OCI-LY1 (cell line): Measurements from ENCODE around the gene COMT.

Experiments
- H2AFZ ChIP-seq: fragments of 200-600 bp; sonication (generic), shearing (Covaris generic); 2 replicates; pipeline ENCODE4 v1.6.0; 2014; ENCODE audit warnings: antibody characterized with exemption, mild to moderate bottlenecking, low read length
- H3F3A ChIP-seq: fragments of 200-600 bp; sonication (generic), shearing (Covaris generic); 2 replicates; pipeline ENCODE4 v1.6.0; 2014; ENCODE audit warnings: mild to moderate bottlenecking, antibody characterized with exemption, low read length, moderate library complexity; ENCODE audit not compliant: insufficient read depth
- H3K27ac ChIP-seq: fragments of 200-600 bp; sonication (generic); 2 replicates; pipeline ENCODE4 v1.5.1; 2014; ENCODE audit warnings: low read length, mixed run types, mild to moderate bottlenecking, low read depth; ENCODE audit not compliant: poor library complexity, severe bottlenecking
- H3K27me3 ChIP-seq: fragments of 200-600 bp; sonication (generic); 2 replicates; pipeline ENCODE4 v1.6.0; 2014; ENCODE audit warnings: antibody characterized with exemption, mild to moderate bottlenecking, low read length, moderate library complexity; ENCODE audit not compliant: insufficient read depth
- H3K36me3 ChIP-seq: fragments of 200-600 bp; sonication (generic); 2 replicates; pipeline ENCODE4 v1.6.1; 2014; ENCODE audit warnings: mild to moderate bottlenecking, antibody characterized with exemption, low read length, moderate library complexity, mixed read lengths; ENCODE audit not compliant: insufficient read depth
- H3K4me1 ChIP-seq: fragments of 200-600 bp; sonication (generic); 2 replicates; pipeline ENCODE4 v1.5.1; 2014; ENCODE audit warnings: mild to moderate bottlenecking, low read length, moderate library complexity; ENCODE audit not compliant: insufficient read depth, severe bottlenecking
- H3K4me2 ChIP-seq: fragments of 200-600 bp; sonication (generic), shearing (Covaris generic); 2 replicates; pipeline ENCODE4 v1.6.1; 2014; ENCODE audit warnings: low read length
- H3K4me3 ChIP-seq: fragments of 200-600 bp; sonication (generic); 2 replicates; pipeline ENCODE4 v1.5.1; 2014; ENCODE audit warnings: low read length, low read depth, mild to moderate bottlenecking, mixed read lengths; ENCODE audit not compliant: poor library complexity, severe bottlenecking
- H3K79me2 ChIP-seq: fragments of 200-600 bp; shearing (Covaris generic); 2 replicates; pipeline ENCODE4 v1.6.1; 2016; ENCODE audit warnings: mixed run types, low read length, mixed read lengths; ENCODE audit not compliant: insufficient read depth
- H3K9ac ChIP-seq: fragments of 200-600 bp; sonication (generic), shearing (Covaris generic); 2 replicates; pipeline ENCODE4 v1.6.1; 2014; ENCODE audit warnings: mild to moderate bottlenecking, low read length, mixed read lengths
- H3K9me2 ChIP-seq: fragments of 200-600 bp; sonication (generic), shearing (Covaris generic); 2 replicates; pipeline ENCODE4 v1.6.1; 2014; ENCODE audit warnings: low read depth, mild to moderate bottlenecking, low read length, mixed read lengths
- H3K9me3 ChIP-seq: fragments of 200-600 bp; shearing (Covaris generic); 2 replicates; pipeline ENCODE4 v1.6.1; 2014; ENCODE audit warnings: low read length, mixed read lengths
- H4K20me1 ChIP-seq: fragments of 200-600 bp; sonication (generic), shearing (Covaris generic); 2 replicates; pipeline ENCODE4 v1.6.0; 2016; ENCODE audit warnings: mild to moderate bottlenecking, low read length; ENCODE audit not compliant: insufficient read depth
- EZH2 ChIP-seq: fragments of 200-600 bp; sonication (generic), shearing (Covaris generic); IDR thresholded peaks from 2 replicates; pipeline ENCODE4 v1.8.0; 2017; ENCODE audit warnings: borderline replicate concordance, mixed run types, mild to moderate bottlenecking, antibody characterized with exemption, low read length, moderate library complexity, mixed read lengths
- TF ChIP-seq, protein P1 (sequence below): fragments of 200-600 bp; sonication (generic), shearing (Covaris generic); IDR thresholded peaks from 2 replicates; pipeline ENCODE4 v1.5.1; 2017; ENCODE audit warnings: mild to moderate bottlenecking, antibody characterized with exemption, low read length, moderate library complexity, mixed read lengths

COMT gene

DNA sequence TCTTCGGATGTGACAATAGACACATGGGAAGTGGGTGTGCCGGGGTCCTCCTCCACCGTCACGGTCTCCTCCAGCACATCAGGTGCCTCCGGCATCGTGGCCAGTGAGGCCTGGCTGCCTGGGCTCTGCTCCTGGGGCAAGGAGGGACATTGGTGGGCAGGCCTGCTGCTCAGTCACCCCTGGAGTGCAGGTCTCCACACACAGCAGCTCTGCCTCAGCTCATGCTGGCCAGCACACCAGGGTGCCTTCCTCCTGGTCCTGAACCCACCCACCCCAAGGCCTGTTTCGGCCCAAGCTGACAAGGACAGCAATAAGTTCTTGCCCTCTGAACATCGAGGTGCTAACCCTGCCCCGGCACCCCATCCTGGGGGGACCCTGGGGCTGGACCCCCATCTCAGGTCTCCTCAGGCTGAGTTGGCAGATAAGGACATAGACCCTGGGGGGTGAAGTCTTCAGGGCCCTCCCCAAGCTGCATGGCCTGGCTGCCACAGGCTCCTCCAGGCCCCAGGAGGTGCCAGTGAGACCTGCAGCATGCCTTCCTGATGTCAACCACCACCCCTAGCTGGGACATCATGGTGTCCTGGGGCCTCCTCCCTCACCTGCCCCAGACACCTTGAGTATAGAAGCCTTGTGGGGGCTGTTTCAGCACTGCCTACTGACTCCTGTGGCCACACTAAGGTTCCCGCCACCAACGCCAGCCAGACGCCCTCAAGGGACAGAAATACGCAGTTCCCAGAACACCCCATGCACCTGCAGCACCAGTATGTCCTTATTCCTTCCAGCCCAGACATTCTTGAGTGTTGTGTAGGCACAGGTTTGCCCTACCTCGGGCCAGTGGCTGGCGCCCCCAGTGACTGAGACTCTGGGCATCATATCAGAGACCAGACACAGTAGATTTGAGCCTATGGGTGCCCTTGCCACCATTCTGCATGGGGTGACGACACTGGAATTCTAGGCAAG, 40.7 kb downstream of the COMT start:
- Histone ChIP-seq H3K79me2 (no peaks in the 10 kb centered on the region), H3K27me3 (no peaks in the 10 kb centered on the region), H3K9me3 (no peaks in the 10 kb centered on the region), H3K9me2 (no peaks in the 10 kb centered on the region), H3K4me2 (no peak overlapping the region), H3K4me1 (peaks cover 8% of the 10 kb centered on the region), H3K4me3 (no peak overlapping the region), H3K36me3 (no peaks in the 10 kb centered on the region), H4K20me1 (no peaks in the 10 kb centered on the region), H3K9ac (no peak overlapping the region), H3K27ac (no peak overlapping the region), H2AFZ (no peak overlapping the region), H3F3A (no peaks in the 10 kb centered on the region)
- TF ChIP-seq, protein P1, sequence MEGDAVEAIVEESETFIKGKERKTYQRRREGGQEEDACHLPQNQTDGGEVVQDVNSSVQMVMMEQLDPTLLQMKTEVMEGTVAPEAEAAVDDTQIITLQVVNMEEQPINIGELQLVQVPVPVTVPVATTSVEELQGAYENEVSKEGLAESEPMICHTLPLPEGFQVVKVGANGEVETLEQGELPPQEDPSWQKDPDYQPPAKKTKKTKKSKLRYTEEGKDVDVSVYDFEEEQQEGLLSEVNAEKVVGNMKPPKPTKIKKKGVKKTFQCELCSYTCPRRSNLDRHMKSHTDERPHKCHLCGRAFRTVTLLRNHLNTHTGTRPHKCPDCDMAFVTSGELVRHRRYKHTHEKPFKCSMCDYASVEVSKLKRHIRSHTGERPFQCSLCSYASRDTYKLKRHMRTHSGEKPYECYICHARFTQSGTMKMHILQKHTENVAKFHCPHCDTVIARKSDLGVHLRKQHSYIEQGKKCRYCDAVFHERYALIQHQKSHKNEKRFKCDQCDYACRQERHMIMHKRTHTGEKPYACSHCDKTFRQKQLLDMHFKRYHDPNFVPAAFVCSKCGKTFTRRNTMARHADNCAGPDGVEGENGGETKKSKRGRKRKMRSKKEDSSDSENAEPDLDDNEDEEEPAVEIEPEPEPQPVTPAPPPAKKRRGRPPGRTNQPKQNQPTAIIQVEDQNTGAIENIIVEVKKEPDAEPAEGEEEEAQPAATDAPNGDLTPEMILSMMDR = no peak
- TF ChIP-seq EZH2 = no peak

DNA sequence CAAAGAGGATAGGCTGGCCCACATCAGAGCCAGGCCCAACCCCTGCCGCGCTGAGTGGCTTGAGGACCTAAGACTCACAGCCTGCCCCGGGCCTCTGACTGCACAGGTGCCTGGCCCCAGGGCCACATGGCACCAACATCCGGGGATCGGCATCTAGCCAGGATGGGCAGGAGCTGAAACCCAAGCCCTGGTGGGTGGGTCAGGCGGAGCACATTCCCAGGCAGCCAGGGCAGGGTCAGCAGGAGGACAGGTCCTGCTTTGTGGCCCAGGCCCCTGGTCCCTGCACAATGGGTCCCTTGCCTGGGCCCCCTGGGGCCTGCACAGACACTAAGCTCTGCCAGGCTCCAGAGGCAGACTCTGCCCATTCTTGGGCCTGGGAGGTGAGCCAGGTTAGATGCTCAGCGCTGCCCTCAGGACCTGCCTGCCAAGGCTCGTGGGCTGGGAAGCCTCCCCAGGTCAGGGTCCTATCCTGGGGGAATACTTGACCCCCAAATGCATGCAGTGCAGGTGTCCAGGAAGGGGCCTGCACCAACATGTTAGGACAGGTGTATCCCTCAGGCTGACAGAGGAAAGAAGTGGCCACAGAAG, 41.5 kb downstream of the COMT start:
- TF ChIP-seq, protein P1 = no peak
- no peak for TF ChIP-seq EZH2

DNA sequence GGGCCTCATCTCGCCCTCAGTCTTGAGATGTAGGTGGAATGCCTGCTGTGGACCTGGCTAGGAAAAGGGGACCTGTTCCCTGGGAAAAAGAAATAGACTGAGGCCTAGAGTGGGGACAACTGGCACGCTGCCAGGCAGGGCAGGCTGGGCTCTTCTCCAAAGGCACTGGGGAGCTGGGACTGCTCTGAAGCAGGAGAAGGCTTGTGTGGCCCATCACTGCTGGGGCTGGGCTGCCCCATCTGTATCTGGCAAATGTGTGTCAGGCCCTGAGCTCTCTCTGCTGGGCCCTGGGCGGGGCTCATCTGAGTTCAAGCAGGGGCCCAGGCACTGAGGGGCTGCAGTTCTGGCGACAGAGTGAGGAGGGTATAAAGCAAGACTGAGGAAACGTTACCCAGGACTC, 42.2 kb downstream of the COMT start:
- H3K27ac ChIP-seq = no peak overlapping the region
- H4K20me1 ChIP-seq = no peaks in the 10 kb centered on the region

More for the DNA sequence above, 41.5 kb downstream of the COMT start:
- Histone ChIP-seq H2AFZ (no peak overlapping the region), H3K79me2 (no peaks in the 10 kb centered on the region), H3F3A (no peaks in the 10 kb centered on the region), H3K4me3 (no peak overlapping the region), H3K27ac (no peak overlapping the region), H3K9ac (no peak overlapping the region), H3K27me3 (no peaks in the 10 kb centered on the region), H3K4me2 (no peak overlapping the region), H3K4me1 (peaks cover 8% of the 10 kb centered on the region), H3K9me3 (no peaks in the 10 kb centered on the region), H3K9me2 (no peaks in the 10 kb centered on the region), H4K20me1 (no peaks in the 10 kb centered on the region), H3K36me3 (no peaks in the 10 kb centered on the region)

More for the DNA sequence above, 42.2 kb downstream of the COMT start:
- no peak overlapping the region for H3K9ac ChIP-seq
- H3K4me2 ChIP-seq = no peak overlapping the region
- no peaks in the 10 kb centered on the region for H3K9me2 ChIP-seq
- H3K4me3 ChIP-seq = no peak overlapping the region
- H3K79me2 ChIP-seq = no peaks in the 10 kb centered on the region
- H3K9me3 ChIP-seq = no peaks in the 10 kb centered on the region
- no peaks in the 10 kb centered on the region for H3K27me3 ChIP-seq
- H3K36me3 ChIP-seq = no peaks in the 10 kb centered on the region
- peaks cover 8% of the 10 kb centered on the region for H3K4me1 ChIP-seq
- no peak overlapping the region for H2AFZ ChIP-seq
- TF ChIP-seq, protein P1 = no peak
- no peak for TF ChIP-seq EZH2
- no peaks in the 10 kb centered on the region for H3F3A ChIP-seq
